ENCODE measurements around the gene ERV3-1.
"Not testable (repeated sequence)": the region's sequence is repeated elsewhere in the genome, so short reads cannot be mapped to it uniquely, and the experiment has no call there.

Gene ERV3-1

DNA sequence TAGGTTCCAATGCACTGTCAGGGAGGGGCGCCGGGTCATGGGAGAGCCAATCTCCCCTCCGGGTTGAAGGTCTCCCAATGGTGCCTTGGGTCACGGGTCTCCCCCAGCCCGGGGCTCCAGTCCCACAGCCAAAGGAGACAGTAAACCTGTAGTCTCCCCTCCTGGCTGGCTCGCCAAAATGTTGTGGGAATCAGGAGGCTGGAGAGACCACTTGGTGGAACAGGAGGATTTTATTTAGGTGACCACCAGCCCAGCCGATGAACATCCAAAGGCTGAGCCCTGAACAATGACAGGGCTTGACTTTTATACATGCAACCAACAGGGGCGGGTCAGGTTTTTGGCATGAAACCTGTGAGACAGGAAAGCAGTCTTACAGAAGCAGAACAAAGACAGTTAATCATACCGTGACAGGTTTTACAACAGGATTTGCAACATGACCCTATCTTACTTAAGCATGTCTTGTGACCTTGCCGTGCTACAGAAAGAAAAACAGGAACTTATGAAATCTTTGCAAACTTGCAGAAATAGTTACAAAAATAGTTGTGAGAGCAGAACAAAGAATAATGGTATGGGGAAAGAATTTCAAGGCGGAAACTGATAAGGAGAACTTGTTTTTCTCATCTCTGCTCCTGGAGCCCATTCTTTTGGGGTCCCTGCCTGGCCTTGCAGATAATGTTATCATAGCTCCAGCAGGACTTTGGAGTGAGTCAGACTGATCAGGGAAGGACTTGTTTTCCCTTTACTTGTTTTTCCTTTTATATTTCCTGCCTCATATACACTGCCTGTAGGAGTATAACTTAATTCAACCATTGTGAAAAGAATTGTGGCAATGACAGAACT is 7.1 kb downstream of the ERV3-1 start:
- DNase-seq, result no peak

DNA sequence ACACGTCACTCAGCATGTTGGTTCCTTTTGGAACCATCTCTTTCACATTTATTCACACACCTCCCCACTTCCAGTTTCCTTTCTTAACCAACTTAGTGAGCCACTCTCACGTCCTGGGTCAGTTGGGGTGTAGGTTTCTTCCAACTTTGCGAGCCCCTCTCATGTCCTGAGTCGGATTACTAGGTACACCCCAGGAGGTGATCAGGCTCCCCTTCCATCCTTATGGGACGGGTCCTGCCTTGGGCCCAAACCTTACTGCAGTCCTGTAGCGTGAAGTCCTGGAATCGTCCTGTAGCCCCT is 7.7 kb downstream of the ERV3-1 start:
- DNase-seq, result no peak

DNA sequence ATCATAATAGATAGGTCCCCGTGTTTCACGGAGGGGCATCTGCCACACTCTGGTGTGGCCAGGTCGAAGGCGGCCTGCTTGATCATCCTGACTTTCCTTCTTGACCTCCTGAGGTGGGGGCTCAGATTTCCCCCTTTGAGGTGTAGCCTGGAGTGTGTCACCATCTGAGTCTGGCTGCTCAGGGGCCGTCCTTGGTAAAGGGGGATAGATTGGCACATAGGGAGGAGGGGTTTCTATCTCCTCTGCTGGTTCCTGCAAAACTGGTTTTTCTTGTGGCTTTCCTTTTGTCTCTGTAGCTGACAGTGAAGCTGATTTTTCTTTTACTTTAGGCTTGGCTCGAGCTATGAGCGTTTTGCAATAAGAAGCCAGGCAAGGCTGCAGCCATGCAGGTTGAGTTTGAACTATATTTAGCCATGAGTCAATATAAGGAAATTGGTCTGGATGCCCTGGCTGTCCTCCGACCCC is 8.5 kb downstream of the ERV3-1 start:
- DNase-seq, result no peak

DNA sequence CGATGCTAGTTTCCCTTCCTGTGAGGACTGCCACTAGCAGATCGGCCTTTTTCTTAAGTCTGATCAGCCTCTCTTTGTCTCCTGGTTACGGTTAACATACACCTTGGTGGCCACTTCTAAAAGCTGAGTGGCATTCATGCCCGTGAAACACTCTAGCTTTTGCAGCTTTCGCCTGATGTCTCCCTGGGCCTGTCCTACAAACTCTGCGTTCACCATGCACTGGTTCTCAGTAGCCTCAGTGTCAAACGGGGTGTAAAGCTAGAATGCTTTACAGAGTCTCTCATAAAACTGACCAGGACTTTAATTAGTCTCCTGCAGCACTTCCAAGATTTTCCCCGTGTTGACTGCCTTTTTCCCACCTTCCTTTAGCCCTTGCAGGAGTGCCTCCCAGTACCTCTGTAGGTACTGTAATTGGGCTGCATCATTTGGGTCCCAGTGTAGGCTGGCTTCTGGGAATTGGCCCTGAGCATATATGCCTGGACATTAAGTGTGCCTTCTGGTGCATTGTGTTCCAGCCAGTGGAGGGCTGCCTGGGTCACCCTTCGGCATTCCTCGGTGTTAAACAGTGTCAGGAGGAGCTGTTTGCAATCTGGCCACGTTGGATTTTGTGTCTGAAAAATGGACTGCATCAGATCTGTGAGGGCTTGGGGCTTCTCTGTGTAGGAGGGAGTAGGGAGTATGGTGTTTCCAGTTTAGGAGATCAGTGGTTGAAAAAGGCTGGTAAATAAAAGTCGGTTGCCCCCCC is 9.2 kb downstream of the ERV3-1 start:
- DNase-seq, result no peak

DNA sequence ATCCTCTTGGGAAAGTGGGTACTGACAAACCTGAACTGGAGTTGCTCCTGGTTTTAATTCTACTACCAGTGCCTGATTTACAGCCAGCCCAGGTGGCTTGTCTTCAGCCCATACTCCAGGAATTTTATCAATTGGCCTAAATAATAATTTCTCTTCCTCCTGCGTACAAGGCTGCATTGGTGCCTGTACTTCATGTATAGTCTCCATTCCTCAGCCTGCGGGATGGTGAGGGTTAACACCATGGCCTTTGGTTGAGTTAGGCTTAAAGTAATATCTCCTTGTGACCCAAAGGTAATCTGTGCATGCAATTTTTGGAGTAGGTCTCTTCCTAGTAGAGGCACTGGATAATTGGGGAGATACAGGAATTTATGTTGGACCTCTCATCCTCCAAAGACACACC is 10.2 kb downstream of the ERV3-1 start:
- DNase-seq, result no peak

DNA sequence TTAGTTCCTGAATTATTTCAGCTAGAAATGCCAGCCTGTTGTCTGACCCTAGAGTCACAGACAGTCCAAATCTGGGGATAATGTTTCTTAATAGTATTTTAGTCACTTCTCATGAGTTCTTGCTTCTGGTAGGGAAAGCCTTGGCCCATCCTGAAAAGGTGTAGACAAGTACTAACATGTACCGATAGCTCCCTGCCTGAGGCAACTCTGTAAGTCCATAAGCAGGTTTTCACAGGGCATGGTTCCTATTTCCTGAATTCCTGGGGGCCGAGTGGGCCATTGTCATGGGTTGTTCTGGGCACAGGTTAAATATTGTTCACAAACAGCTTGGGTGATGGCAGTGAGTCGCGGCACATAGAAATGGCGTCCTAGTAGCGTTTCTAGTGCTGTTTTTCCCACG is 12.6 kb downstream of the ERV3-1 start:
- DNase-seq, result no peak

DNA sequence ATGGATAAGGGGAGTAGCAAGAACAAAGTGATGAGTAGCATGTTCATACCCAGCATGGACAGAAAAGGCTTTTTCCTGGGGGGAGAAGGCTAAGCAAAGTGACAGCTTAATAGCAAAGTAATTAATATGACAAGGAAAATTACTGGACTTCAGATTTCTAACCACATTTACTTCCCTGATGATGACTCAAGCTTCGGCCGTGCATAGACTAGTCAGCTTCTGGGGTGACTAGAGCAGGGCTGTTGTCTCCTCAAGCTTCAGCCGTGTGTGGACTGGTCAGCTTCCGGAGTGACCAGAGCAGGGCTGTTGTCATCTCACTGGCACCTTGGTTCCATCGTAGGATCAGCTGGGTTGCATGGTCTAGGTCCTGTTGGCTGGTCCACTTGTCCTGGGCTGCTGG is 13.5 kb downstream of the ERV3-1 start:
- DNase-seq, result no peak

DNA sequence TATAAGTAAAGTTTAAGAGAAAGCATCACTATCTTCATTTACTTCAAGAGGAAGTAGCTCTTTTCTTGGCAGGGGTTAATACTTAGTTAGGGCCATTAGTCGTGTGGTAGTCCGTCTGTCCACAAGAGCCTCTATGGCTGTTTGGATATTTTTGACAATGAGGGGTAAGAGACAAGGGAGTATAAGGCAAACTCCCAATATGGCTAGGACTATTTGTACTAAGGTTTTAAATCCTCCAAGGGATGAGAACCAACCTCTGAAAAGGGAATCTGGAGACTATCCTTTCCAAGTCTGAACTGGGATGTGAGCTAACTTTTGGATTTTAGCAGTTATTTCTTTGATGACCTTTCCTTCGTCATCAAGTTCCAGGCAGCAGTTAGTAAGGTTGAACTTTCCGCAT is 15.6 kb downstream of the ERV3-1 start, which contains the start of gene ZNF117:
Gene ZNF117, minus strand, starts transcription at position 101 of the 400 bp plus-strand sequence.
- DNase-seq, result no peak

DNA sequence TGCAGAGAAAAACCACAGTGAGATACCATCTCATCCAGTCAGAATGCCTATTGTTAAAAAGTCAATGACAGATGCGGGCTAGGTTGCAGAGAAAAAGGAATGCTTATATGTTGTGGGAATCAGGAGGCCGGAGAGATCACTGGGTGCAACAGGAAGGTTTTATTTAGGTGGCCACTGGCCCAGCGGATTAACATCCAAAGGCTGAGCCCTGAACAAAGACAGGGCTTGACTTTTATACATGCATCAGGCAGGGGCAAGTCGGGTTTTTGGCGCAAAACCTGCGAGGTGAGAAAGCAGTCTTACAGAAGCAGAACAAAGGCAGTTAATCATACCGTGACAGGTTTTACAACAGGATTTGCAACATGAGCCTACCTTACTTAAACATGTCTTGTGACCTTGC is 16.3 kb downstream of the ERV3-1 start:
- no peak for DNase-seq

DNA sequence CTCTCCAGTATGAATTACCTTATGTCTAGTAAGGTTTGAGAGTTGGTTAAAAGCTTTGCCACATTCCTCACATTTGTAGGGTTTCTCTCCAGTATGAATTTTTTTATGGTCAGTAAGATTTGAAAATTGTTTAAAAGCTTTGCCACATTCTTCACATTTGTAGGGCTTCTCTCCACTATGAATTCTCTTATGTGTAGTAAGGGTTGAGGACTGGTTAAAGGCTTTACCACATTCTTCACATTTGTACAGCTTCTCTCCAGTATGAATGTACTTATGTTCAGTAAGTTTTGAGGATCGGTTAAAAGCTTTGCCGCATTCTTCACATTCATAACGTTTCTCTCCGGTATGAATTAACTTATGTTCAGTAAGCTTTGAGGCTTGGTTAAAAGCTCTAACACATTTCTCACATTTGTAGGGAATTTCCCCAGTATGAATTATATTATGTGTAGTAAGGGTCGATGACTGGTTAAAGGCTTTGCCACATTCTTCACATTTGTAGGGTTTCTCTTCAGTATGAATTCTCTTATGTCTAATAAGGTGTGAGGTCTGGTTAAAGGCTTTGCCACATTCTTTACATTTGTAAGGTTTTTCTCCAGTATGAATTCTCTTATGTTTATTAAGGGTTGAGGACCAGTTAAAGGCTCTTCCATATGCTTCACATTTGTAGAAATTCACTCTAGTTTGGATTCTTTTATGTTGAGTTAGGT is 27.8 kb downstream of the ERV3-1 start:
- DNase-seq, result no peak

DNA sequence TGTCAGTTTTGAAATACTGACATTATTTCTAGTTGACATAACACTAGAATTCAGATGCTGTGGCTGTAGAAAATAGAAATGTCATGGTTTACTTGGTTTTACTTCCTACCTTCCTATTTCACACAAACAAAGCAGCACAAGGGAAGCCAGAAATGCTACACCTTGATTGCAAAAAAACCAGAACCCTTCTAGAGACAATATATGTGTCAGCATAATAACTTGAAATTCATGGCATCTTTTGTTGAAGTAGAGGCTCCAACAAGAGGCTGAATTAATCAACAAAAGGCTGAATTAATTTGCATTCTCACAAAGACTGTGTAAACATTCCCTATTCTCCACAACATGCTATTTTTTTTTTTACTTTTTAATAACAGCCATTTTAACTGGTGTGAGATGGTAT is 40.9 kb downstream of the ERV3-1 start:
- no peak for DNase-seq

DNA sequence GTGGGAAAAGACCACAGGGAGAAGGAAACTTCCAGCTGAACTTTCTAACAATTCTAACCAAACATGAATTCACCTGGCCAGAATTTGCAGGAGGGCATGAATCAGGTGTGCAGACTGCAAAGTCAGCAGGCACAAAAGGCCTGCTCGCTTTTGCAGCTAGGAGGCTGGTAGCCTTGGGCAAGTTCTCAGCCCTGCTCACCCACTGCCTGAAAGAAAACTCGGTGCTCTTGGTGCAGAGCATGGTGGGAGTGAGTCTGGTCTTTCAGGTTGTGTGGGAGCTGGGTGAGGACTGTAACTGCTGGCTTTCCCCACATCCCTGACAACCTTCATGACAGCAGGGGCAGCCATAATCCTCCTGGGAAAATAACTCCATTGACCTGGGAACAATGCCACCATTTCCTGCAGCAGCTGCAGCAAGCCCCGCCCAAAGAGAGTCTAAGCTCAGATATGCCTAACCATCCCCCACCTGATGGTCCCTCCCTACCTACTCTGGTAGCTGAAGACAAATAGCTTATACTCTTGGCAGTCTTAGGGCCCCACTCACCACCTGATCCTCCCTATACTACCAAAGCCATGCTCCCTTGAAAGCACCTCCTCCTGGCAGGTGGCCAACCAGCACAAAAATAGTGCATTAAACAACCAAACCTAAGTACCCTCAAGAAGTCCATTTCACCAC is 47.3 kb downstream of the ERV3-1 start:
- DNase-seq, result no peak

DNA sequence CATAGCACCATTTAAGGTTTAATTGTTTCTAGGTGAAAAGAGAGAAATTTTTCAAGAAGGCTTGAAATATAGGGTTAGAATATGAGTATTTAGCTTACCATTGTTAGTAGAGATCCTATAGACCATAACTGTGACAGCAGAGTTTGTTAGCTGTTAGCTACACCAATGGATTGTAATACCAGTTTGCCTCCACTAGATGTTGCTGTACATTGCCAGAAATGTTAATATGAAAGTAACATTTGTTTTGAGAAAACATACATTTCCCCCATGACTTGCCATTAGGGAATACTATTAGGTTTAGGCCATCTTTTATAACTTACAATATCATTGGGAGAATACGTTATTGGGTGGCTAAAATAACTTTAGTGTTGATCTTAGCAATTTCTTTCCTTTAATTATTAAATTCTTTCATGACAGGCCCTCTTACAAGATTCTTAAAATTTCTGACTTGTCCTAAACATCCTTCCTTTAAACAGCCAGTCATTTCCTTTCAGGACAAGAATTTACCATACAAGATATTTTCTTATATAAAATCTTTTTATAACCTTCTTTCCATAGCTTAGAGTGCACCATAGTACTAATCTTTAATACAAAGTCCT is 55.1 kb downstream of the ERV3-1 start:
- DNase-seq, result no peak

DNA sequence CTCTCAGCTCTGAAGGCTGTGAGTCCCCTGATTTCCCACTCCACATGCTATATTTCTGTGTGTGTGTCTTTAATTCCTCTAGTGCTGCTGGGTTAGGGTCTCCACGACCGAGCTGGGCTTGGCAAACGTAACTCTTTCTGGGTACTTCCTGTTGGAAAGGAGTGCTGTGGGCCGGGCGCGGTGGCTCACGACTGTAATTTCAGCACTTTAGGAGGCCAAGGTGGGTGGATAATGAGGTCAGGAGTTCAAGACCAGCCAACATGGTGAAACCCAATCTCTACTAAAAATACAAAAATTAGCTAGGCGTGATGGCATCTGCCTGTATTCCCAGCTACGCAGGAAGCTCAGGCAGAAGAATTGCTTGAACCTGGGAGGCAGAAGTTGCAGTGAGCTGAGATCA is 55.8 kb downstream of the ERV3-1 start:
- not testable (repeated sequence) for DNase-seq

DNA sequence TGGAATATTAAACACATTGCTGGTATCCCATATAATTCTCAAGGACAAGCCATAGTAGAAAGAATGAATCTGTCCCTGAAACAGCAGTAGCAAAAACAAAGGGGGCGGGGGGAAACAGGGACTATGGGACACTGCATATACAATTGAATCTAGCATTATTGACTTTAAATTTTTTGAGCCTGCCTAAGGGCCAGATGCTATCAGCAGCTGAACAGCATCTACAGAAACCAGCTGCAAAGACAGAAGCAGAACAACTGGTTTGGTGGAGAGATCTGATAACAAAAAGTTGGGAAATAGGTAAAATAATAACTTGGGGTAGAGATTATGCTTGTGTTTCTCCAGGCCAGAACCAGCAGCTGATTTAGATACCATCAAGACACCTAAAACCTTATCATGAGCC is 57.7 kb downstream of the ERV3-1 start:
- DNase-seq, result not testable (repeated sequence)

DNA sequence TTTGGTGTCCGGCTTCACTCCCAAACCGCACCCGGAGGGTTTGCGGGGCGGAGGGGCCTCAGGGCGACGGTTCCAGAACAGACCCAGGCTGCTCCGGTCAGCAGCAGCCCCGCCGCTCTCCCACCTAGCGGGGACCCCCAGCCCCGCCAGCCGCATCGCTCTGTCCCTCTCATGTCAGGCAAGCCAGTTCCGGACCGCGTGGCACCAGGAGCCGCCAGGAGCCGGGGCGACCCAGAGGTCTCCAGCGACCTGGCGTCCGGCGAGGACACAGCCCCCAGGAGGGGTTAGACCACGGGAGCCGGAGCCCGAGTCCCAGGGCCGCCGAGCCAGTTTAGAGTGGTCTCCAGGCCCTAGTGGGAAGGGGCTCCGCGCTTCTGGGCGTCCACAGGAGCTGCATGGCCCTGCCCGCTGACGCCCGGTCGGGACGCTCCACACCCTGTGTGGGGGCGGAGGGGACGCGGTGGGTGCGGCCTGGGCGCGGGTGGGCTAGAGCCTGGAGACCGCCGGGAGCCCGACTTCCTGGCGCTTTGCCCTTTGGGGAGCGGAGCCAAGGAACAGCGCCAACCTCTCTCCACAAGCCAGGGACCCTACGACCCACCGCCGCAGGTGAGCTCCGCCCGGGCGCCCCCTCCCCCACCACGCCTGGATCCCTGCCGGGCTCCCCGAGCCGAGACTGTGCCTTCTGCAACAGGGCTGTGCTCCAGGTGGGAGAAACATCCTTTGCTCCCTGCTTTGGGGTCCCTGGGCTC is 59.1 kb downstream of the ERV3-1 start:
- DNase-seq, result no peak

DNA sequence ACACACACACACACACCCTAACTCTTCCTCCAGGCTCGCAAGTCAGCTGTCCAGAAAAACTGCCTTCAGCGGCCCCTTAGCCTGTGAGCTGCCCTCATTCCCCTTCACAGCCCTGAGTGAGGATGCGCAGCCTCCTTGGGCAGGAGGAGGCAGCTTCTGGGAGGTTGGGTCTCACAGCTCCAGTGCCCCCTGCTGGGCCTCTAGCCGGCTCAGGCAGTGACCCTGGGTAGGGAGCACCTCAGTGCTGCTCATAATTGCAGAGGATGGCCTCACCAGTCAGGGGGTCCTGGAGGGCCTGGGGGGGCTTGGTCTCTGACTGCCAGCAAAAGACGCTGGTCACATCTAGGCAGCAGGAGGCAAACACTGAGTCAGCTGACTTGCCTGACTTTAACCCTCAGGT is 59.7 kb downstream of the ERV3-1 start:
- DNase-seq, result no peak

DNA sequence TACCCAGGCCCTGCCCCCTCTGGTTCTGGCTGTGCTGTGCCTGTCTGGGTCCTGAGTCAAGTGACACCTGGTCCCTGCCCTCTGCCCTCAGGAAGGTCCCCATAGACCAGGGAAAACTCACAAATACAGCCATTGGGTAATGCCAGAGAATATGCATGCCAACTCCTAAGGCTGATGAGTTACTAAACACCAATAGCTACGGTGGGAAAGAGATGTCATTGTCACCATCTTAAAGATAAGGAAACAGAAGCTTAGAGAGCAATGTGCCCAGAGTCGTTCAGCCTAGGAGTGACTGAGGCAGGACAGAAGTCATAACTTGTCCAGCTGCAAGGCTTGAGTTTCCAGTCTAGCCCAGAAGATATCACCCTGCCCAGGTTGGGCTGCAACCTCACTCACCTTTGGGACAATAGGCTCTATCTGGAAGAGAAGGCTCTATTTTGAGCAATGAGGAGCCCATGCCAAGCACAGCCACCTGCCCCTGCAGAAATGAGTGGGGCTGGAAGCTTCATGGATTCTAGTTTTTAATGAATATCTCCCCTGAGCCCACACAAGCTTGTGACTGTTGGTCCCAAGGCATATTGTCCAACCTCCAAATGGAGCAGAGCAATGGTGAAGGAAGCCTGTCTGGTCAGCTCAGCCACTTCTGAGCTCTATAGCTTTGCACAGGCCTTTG is 60.8 kb downstream of the ERV3-1 start:
- no peak for DNase-seq

DNA sequence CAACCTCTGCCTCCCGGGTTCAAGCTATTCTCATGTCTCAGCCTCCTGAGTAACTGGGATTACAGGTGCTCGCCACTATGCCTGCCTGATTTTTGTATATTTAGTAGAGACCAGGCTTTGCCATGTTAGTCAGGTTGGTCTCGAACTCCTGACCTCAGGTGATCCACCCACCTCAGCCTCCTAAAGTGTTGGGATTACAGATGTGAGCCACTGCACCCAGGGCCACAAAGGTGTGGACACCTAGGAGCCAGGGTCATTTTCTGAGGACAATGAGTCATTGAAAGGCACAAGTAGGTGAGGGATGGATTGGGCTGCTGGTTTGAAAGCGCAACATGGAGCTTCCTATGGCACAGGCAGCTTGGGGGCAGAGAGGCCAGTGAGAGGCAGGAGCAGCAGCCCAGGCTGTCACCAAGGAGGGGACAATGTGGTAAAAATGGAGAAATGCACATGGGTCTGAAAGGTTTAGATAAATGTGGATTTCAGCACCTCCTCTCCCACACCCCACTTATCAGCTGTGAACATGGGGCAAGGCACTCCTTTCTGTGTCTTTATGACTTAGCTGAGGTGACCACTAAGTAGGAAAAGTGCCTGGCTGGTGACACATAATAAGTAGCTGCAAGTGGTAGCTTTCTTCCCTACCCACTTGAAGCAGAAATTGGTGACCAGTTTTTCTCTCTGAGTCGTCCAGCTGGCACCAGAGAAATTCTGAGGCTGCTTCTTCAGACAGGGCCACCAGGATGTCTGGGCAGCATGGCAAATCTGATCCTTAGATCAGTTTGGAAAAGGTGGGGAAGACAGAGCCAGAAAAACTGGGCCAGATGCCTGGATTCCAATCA is 61.6 kb downstream of the ERV3-1 start:
- not testable (repeated sequence) for DNase-seq

Data from activated T-cell treated with anti-CD3 and anti-CD28 coated beads, Interleukin-2, amount 50 U/mL, for 1 hour (primary cell).